ENCODE results near the gene TSC22D3. TPM values are rescaled to one million over a fixed set of nuclear protein-coding genes. Genes with fewer than 3 reads are reported as not detected.
A peak's percentile ranks its signal among the peaks of the same experiment; 100 is the strongest.

TSC22D3 gene
- total and polyA plus RNA-seq, 4 donors: 117 to 447 (median 303) TPM

DNA sequence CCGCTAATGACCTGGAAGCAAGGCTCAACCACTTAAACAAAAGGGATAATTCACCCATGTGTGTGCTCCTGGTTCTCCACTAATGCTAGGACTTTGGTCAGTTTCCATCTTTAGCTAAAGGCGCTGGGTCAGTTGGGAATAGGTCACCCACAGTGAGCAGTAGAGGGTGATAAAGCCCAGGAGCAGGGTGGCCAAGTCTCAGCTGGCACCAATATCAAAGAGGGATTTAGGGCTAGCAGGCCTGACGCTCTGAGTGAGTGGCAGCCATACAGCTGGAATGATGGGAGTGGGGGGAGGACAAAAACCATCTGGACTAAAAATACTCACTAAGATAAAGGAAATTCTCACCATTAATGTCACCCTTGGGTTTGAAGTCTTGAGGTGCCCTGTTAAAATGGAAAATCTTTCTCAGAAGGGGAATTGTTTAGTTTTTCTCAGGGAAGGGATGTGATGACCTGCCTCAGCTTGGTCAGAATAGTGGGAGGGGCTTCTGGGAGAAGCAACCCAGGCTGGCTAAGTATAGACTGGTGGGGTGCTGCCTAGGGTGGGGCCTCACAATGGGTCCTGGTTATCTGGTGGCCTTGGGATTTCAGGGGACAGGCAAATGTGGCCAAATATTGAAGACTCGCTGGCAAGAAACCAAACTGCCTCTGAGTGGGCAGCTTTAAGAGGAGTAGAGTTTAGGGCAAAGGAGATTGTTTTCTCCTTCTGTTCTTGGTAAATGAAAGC, 47.1 kb downstream of the TSC22D3 start:
- peaks cover 20 to 75% (median 28%) of the 10 kb centered on the region in 5 donors for H3K4me1 ChIP-seq (ENCODE audit: control insufficient read depth in 5 of 5, insufficient read depth in 5 of 5, low read length in 5 of 5)
- H3K27ac ChIP-seq (ENCODE audit: low read depth in 1 of 2, low read length in 1 of 2): peak overlapping the region; percentile 28 to 74
- no peaks in the 10 kb centered on the region for H3K36me3 ChIP-seq (ENCODE audit: control insufficient read depth in 4 of 4, insufficient read depth in 4 of 4, low read length in 4 of 4)
- TF ChIP-seq, protein P1, sequence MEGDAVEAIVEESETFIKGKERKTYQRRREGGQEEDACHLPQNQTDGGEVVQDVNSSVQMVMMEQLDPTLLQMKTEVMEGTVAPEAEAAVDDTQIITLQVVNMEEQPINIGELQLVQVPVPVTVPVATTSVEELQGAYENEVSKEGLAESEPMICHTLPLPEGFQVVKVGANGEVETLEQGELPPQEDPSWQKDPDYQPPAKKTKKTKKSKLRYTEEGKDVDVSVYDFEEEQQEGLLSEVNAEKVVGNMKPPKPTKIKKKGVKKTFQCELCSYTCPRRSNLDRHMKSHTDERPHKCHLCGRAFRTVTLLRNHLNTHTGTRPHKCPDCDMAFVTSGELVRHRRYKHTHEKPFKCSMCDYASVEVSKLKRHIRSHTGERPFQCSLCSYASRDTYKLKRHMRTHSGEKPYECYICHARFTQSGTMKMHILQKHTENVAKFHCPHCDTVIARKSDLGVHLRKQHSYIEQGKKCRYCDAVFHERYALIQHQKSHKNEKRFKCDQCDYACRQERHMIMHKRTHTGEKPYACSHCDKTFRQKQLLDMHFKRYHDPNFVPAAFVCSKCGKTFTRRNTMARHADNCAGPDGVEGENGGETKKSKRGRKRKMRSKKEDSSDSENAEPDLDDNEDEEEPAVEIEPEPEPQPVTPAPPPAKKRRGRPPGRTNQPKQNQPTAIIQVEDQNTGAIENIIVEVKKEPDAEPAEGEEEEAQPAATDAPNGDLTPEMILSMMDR (IDR thresholded peaks at IDR 0.05; ENCODE audit: control extremely low read depth, extremely low read depth): no peak
- peak in 2 of 3 donors; percentile 71 to 75 for DNase-seq
- WGBS, 2 donors: 70 to 84% methylated on average over 4 of the region's 4 CpGs
- no peak overlapping the region for H3K9ac ChIP-seq (ENCODE audit: insufficient read depth in 1 of 2, low read length in 2 of 2)
- no peak overlapping the region for H3K4me3 ChIP-seq
- H3K9me3 ChIP-seq (ENCODE audit: control insufficient read depth in 4 of 4, insufficient read depth in 3 of 4, low read length in 3 of 4): no peaks in the 10 kb centered on the region
- peaks cover 0 to 26% (median 0%) of the 10 kb centered on the region in 3 donors for H3K27me3 ChIP-seq (ENCODE audit: control insufficient read depth in 3 of 3, insufficient read depth in 3 of 3, low read length in 2 of 3)
- ATAC-seq (ENCODE audit: insufficient read depth, low FRiP score): no peak

DNA sequence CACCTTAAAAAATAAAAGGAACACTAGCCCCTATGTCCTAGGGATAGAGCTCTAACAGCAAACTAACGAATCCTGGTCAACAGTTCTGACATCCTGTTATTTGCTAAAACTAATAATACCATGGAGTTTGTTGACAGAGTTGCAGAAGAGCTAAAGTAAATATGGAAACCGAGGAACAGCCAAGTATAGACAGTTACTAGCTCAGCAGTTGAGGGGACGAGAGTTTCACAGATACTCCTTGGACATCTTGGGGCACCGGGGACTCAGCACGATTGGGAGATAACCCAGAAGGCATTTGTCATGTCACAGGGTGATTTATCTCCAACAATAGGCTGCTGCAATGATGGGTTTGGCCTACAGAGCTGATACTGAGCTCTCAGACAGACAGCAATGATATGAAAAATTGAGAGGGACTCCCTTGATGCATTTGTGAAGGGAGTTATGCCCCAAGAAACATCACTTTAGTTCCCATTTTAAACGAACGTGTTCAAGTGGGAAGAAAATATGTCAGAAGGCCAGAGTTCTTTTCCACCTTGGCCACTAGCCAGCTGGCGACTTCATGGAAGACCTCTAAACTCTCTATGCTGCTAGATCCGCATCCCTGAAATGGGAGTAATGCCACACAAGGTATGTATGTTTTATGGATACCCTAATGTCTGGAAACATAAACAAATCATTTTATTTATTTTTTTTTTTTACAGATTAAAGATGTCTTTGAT, 48.6 kb downstream of the TSC22D3 start:
- TF ChIP-seq, protein P1 (IDR thresholded peaks at IDR 0.05; ENCODE audit: control extremely low read depth, extremely low read depth): no peak
- H3K4me1 ChIP-seq (ENCODE audit: control insufficient read depth in 5 of 5, insufficient read depth in 5 of 5, low read length in 5 of 5): peaks cover 20 to 71% (median 28%) of the 10 kb centered on the region in 5 donors

DNA sequence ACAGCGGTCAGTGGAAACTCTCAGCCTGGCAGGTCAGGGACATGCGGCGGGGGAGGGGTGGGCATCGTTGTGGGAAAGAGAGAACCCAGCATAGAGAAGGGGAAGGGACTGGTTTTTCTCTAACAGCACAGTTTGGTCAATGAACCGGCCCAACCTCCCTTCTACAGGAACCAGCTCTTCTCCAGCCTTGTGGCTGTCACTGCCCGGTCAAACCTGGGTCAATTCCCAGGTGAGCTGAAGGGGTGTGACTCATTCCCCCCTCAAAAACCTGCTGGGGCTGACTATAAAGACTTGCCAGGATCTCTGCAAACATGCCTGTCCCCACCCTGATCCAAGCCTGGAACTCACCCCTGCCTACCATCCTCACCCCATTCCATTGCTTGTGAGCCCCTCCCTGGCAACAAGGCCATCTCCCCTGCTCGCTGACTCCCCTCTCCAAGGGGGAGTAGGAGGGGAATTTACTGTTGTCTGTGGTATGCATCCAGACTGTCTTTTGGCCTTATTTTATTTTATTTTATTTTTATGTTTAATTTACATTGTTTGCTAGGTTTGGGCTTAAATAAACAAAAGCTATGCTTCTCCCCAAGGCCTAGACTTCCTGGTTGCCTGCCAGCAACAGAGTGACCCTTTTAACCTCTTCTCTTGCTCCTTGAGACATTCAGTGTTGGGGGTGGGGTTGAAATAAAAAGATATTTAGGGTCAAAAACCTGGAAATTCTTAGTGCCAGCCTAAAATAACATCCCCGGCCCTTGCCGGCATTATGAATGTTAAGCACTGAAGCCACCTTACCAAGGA, 49.6 kb downstream of the TSC22D3 start:
- DNase-seq: peak in 1 of 3 donors; percentile 47
- H3K36me3 ChIP-seq (ENCODE audit: control insufficient read depth in 4 of 4, insufficient read depth in 4 of 4, low read length in 4 of 4): no peaks in the 10 kb centered on the region
- peaks cover 0 to 35% (median 4%) of the 10 kb centered on the region in 3 donors for H3K27me3 ChIP-seq (ENCODE audit: control insufficient read depth in 3 of 3, insufficient read depth in 3 of 3, low read length in 2 of 3)
- H3K27ac ChIP-seq (ENCODE audit: low read depth in 1 of 2, low read length in 1 of 2): peak overlapping the region in 1 of 2 donors; percentile 46
- no peak overlapping the region for H3K4me3 ChIP-seq
- TF ChIP-seq, protein P1 (IDR thresholded peaks at IDR 0.05; ENCODE audit: control extremely low read depth, extremely low read depth): no peak
- peaks cover 0 to 2% (median 0%) of the 10 kb centered on the region in 4 donors for H3K9me3 ChIP-seq (ENCODE audit: control insufficient read depth in 4 of 4, insufficient read depth in 3 of 4, low read length in 3 of 4)
- 69 to 75% methylated on average over 9 of the region's 9 CpGs for WGBS, 2 donors
- peaks cover 18 to 63% (median 29%) of the 10 kb centered on the region in 5 donors for H3K4me1 ChIP-seq (ENCODE audit: control insufficient read depth in 5 of 5, insufficient read depth in 5 of 5, low read length in 5 of 5)
- H3K9ac ChIP-seq (ENCODE audit: insufficient read depth in 1 of 2, low read length in 2 of 2): no peak overlapping the region
- no peak for ATAC-seq (ENCODE audit: insufficient read depth, low FRiP score)

More for the DNA sequence above, 48.6 kb downstream of the TSC22D3 start:
- ATAC-seq (ENCODE audit: insufficient read depth, low FRiP score) (no peak), DNase-seq (no peak)
- 46 to 70% methylated on average over 9 of the region's 9 CpGs for WGBS, 2 donors
- Histone ChIP-seq H3K27ac (ENCODE audit: low read depth in 1 of 2, low read length in 1 of 2) (peak overlapping the region in 1 of 2 donors; percentile 34), H3K27me3 (ENCODE audit: control insufficient read depth in 3 of 3, insufficient read depth in 3 of 3, low read length in 2 of 3) (peaks cover 0 to 32% (median 4%) of the 10 kb centered on the region in 3 donors), H3K9ac (ENCODE audit: insufficient read depth in 1 of 2, low read length in 2 of 2) (no peak overlapping the region), H3K36me3 (ENCODE audit: control insufficient read depth in 4 of 4, insufficient read depth in 4 of 4, low read length in 4 of 4) (no peaks in the 10 kb centered on the region), H3K9me3 (ENCODE audit: control insufficient read depth in 4 of 4, insufficient read depth in 3 of 4, low read length in 3 of 4) (peaks cover 0 to 2% (median 0%) of the 10 kb centered on the region in 4 donors), H3K4me3 (no peak overlapping the region)
